IMR-90 (cell line): Measurements from ENCODE around the gene SBF2. TPM values are rescaled to one million over a fixed set of nuclear protein-coding genes. Genes with fewer than 3 reads are reported as not detected.

Source experiments
- ATAC-seq: fragments of 200-7000 bp; cut with Tn5 transposase; 2 replicates; pipeline ENCODE4 v1.9.1; 2020; ENCODE audit warnings: low read depth, mild to moderate bottlenecking, moderate library complexity
- BruUV-seq: library from RNA; stranded (reverse); fragments of 400-500 nt; replicated peaks from 2 replicates; lab custom pipeline; 2021; lab: Mats Ljungman, UMichigan
- CTCF ChIA-PET: fragments of 300-600 bp; formaldehyde crosslinking; extraction: SDS; loops from one replicate; lab custom pipeline; 2021; ENCODE audit warnings: antibody characterized with exemption; lab: Yijun Ruan, JAX
- POLR2A ChIA-PET: fragments of 300-600 bp; sonication (Branson Sonifier 250); formaldehyde crosslinking; loops from one replicate; lab custom pipeline; 2022; ENCODE audit warnings: antibody characterized with exemption; ENCODE audit not compliant: unreplicated experiment; lab: Charles Lee
- DNase-seq: peaks from one replicate; pipeline ENCODE4 v3.0.0; 2013
- H2AFZ ChIP-seq: replicated peaks from 2 replicates; pipeline ENCODE3; 2013; ENCODE audit warnings: low read length, mild to moderate bottlenecking; ENCODE audit not compliant: poor library complexity
- H2AK5ac ChIP-seq: 2 replicates; pipeline ENCODE4 v1.6.1; 2013; ENCODE audit warnings: low read depth, low read length, inconsistent platforms
- H2AK9ac ChIP-seq: replicated peaks from 2 replicates; pipeline ENCODE3; 2013; ENCODE audit warnings: mild to moderate bottlenecking, low read depth, low read length, moderate library complexity; ENCODE audit not compliant: poor library complexity
- H2BK120ac ChIP-seq: 2 replicates; pipeline ENCODE4 v1.6.1; 2013; ENCODE audit warnings: low read depth, low read length, inconsistent platforms
- H2BK15ac ChIP-seq: 3 replicates; pipeline ENCODE4 v1.6.1; 2013; ENCODE audit warnings: low read depth, low read length, inconsistent platforms
- H2BK20ac ChIP-seq: 2 replicates; pipeline ENCODE4 v1.6.1; 2013; ENCODE audit warnings: low read depth, mild to moderate bottlenecking, inconsistent platforms, low read length, moderate library complexity
- H2BK5ac ChIP-seq: 2 replicates; pipeline ENCODE4 v1.6.1; 2013; ENCODE audit warnings: mild to moderate bottlenecking, low read depth, low read length, inconsistent platforms; ENCODE audit not compliant: poor library complexity, severe bottlenecking
- H3K14ac ChIP-seq: replicated peaks from 2 replicates; pipeline ENCODE4 v1.6.1; 2013; ENCODE audit warnings: low read depth, low read length, inconsistent platforms
- H3K18ac ChIP-seq: 2 replicates; pipeline ENCODE4 v1.6.1; 2013; ENCODE audit warnings: low read depth, low read length, control low read depth
- H3K23ac ChIP-seq: 2 replicates; pipeline ENCODE4 v1.6.1; 2013; ENCODE audit warnings: low read depth, low read length, inconsistent platforms
- H3K27ac ChIP-seq: 2 replicates; pipeline ENCODE4 v1.5.1; 2013; ENCODE audit warnings: mild to moderate bottlenecking, control low read depth, low read length; ENCODE audit not compliant: insufficient read depth
- H3K27me3 ChIP-seq: 2 replicates; pipeline ENCODE4 v1.6.1; 2013; ENCODE audit warnings: low read length; ENCODE audit not compliant: control insufficient read depth, insufficient read depth
- H3K36me3 ChIP-seq: 2 replicates; pipeline ENCODE4 v1.6.1; 2013; ENCODE audit warnings: low read length, mixed read lengths; ENCODE audit not compliant: control insufficient read depth, insufficient read depth
- H3K4ac ChIP-seq: 2 replicates; pipeline ENCODE4 v1.6.1; 2013; ENCODE audit warnings: low read depth, low read length, inconsistent platforms
- H3K4me1 ChIP-seq: 2 replicates; pipeline ENCODE4 v1.6.1; 2013; ENCODE audit warnings: low read length, mixed read lengths; ENCODE audit not compliant: control insufficient read depth, insufficient read depth
- H3K4me2 ChIP-seq: 2 replicates; pipeline ENCODE4 v1.6.1; 2013; ENCODE audit warnings: low read depth, mild to moderate bottlenecking, control low read depth, low read length, moderate library complexity
- H3K4me3 ChIP-seq: 2 replicates; pipeline ENCODE4 v1.5.1; 2013; ENCODE audit warnings: low read depth, mild to moderate bottlenecking, control low read depth, low read length, moderate library complexity; ENCODE audit not compliant: insufficient read depth
- H3K56ac ChIP-seq: 2 replicates; pipeline ENCODE4 v1.6.1; 2013; ENCODE audit warnings: low read length, inconsistent platforms; ENCODE audit not compliant: insufficient read depth; ENCODE audit errors: extremely low read depth
- H3K79me1 ChIP-seq, 2 experiments: 2 replicates each; pipeline ENCODE4 v1.6.1; 2013; ENCODE audit warnings: low read length in 2 of 2, inconsistent platforms in 1 of 2, low read depth in 1 of 2
- H3K9ac ChIP-seq: 2 replicates; pipeline ENCODE4 v1.6.1; 2013; ENCODE audit warnings: low read depth, low read length, control low read depth
- H3K9me1 ChIP-seq: 2 replicates; pipeline ENCODE4 v1.6.1; 2013; ENCODE audit warnings: low read length, inconsistent platforms; ENCODE audit not compliant: insufficient read depth
- H3K9me3 ChIP-seq: 2 replicates; pipeline ENCODE4 v1.6.1; 2013; ENCODE audit warnings: low read length; ENCODE audit not compliant: control insufficient read depth, insufficient read depth
- H4K20me1 ChIP-seq: 2 replicates; pipeline ENCODE4 v1.6.1; 2013; ENCODE audit warnings: low read length, inconsistent platforms; ENCODE audit not compliant: insufficient read depth
- H4K5ac ChIP-seq: 2 replicates; pipeline ENCODE4 v1.6.1; 2013; ENCODE audit warnings: mild to moderate bottlenecking, low read depth, low read length, control low read depth
- H4K8ac ChIP-seq, 2 experiments: 2 replicates each; pipeline ENCODE4 v1.6.1; 2013; ENCODE audit warnings: low read depth in 2 of 2, low read length in 2 of 2, control low read depth in 1 of 2, inconsistent platforms in 1 of 2
- H4K91ac ChIP-seq: 2 replicates; pipeline ENCODE4 v1.6.1; 2013; ENCODE audit warnings: low read depth, low read length, inconsistent platforms; ENCODE audit not compliant: insufficient read depth
- BHLHE40 ChIP-seq: fragments of 150-350 bp; IDR thresholded peaks from 2 replicates; pipeline ENCODE4 v1.6.1; 2016; ENCODE audit warnings: mild to moderate bottlenecking, low read depth, low read length
- CHD1 ChIP-seq: IDR thresholded peaks from 2 replicates; pipeline ENCODE4 v1.6.1; 2012; ENCODE audit warnings: low read depth, low read length, improper control_type of control experiment
- MAFK ChIP-seq: IDR thresholded peaks from 2 replicates; pipeline ENCODE4 v1.6.1; 2012; ENCODE audit warnings: low read depth, low read length, improper control_type of control experiment
- MAZ ChIP-seq: IDR thresholded peaks from 2 replicates; pipeline ENCODE4 v1.6.1; 2012; ENCODE audit warnings: low read depth, mild to moderate bottlenecking, low read length, improper control_type of control experiment, moderate library complexity, borderline replicate concordance
- NFE2L2 ChIP-seq: fragments of 150-350 bp; IDR thresholded peaks from 2 replicates; pipeline ENCODE4 v1.6.1; 2016; ENCODE audit warnings: low read depth, mild to moderate bottlenecking, low read length
- RAD21 ChIP-seq: IDR thresholded peaks from 2 replicates; pipeline ENCODE4 v1.6.1; 2012; ENCODE audit warnings: low read length, improper control_type of control experiment
- WGBS, 2 experiments: methylation state at CpG; one replicate each; pipeline versions ENCODE4 v1.1.5 to v1.1.7; 2013; ENCODE audit warnings: missing lambda C conversion rate in 2 of 2; ENCODE audit not compliant: insufficient read length in 1 of 2; ENCODE audit errors: extremely low coverage in 2 of 2; 5-methylcytosine and 5-hydroxymethylcytosine counted together
- dilution Hi-C: fragments of 300-500 bp; cut with HindIII; formaldehyde crosslinking; loops from one replicate; pipeline ENCODE4 v1.14.3; 2018; ENCODE audit warnings: low sequenced_read_pairs; ENCODE audit not compliant: unreplicated experiment
- in situ Hi-C: fragments of 300-500 bp; cut with MboI; formaldehyde crosslinking; loops from 3 replicates; pipeline ENCODE4 v1.14.3; 2019; ENCODE audit warnings: low sequenced_read_pairs, inconsistent platforms, mixed read lengths
- intact Hi-C: fragments of 100-400 bp; cut with micrococcal nuclease; formaldehyde crosslinking; loops from 2 replicates; pipeline ENCODE4 v1.10.0; 2022
- polyA plus RNA-seq, 3 experiments: library from polyadenylated mRNA; depleted of rRNA; stranded (reverse); fragments of >200 nt; gene quantifications; 2 replicates each; pipeline ENCODE4 v1.2.3, GENCODE V29; 2012; ENCODE audit warnings: low replicate concordance in 1 of 3
- total RNA-seq: library from RNA; depleted of rRNA; stranded (reverse); fragments of >200 nt; gene quantifications from 2 replicates; pipeline ENCODE4 v1.2.3, GENCODE V29; 2012
- TF ChIP-seq, protein P1 (sequence below): fragments of 150-350 bp; IDR thresholded peaks from 2 replicates; pipeline ENCODE4 v1.6.1; 2016; ENCODE audit warnings: low read depth, mild to moderate bottlenecking, low read length, moderate library complexity, borderline replicate concordance
- TF ChIP-seq, protein P2 (sequence below): conservative IDR thresholded peaks from 2 replicates; pipeline ENCODE4 v1.5.1; 2012; ENCODE audit warnings: mild to moderate bottlenecking, low read depth, low read length, improper control_type of control experiment

The SBF2 gene
- total and polyA plus RNA-seq, 2 of the 4 experiments (the other 2 are of a cell fraction) = 23.8 to 51.8 TPM

DNA sequence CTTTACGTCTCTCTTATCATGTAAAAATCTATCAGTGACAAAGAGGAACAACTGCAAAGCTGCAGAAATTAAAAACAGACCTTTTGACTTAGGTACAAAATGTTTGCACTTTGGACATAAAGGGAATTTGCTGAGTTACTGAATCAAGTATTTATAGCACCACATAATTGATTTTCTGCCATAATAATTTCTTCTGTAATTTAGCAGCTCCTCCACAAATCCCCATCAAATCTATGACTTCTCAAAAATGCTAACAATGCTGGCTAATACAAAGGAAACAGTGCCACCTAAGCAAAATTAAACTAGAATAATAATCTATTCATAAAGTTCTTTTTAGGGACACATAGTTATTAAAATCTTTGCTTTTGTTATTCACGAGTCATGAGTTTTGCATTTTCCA lies 415.1 kb downstream of the SBF2 start:
- Histone ChIP-seq H4K20me1 (no peaks in the 10 kb centered on the region), H3K79me1 (peaks cover 3 to 4% of the 10 kb centered on the region in 2 experiments; a peak in 1 of 4 replicates), H2BK5ac (no peak overlapping the region), H3K14ac (no peak overlapping the region), H2BK120ac (no peak overlapping the region), H3K36me3 (no peaks in the 10 kb centered on the region; the same call in 1 of the 2 replicates), H4K8ac (no peak overlapping the region), H2BK20ac (no peak overlapping the region), H3K4ac (no peak overlapping the region), H3K4me1 (peaks cover 5% of the 10 kb centered on the region), H3K18ac (no peak overlapping the region), H3K9ac (no peak overlapping the region), H2BK15ac (no peak overlapping the region), H2AK5ac (no peak overlapping the region), H2AK9ac (no peak overlapping the region), H2AFZ (no peak overlapping the region), H3K56ac (no peak overlapping the region), H4K5ac (no peak overlapping the region), H3K4me3 (no peak overlapping the region), H4K91ac (no peak overlapping the region), H3K4me2 (no peak overlapping the region), H3K27ac (no peak overlapping the region), H3K9me3 (peaks cover 3% of the 10 kb centered on the region; the same call in 1 of the 2 replicates), H3K27me3 (no peaks in the 10 kb centered on the region), H3K9me1 (no peaks in the 10 kb centered on the region), H3K23ac (no peak overlapping the region)
- in situ Hi-C loops (no loop called here), dilution Hi-C loops (no loop called here), intact Hi-C loops (no loop called here)
- no TSS peak for BruUV-seq
- no peak for DNase-seq
- ATAC-seq = no peak
- no CpG with 5 or more reads among the region's 2 CpGs for WGBS, 2 experiments
- TF ChIP-seq MAFK = no peak
- no peak for TF ChIP-seq NFE2L2
- no peak for TF ChIP-seq CHD1
- no peak for TF ChIP-seq RAD21
- no peak for TF ChIP-seq MAZ
- TF ChIP-seq, protein P1, sequence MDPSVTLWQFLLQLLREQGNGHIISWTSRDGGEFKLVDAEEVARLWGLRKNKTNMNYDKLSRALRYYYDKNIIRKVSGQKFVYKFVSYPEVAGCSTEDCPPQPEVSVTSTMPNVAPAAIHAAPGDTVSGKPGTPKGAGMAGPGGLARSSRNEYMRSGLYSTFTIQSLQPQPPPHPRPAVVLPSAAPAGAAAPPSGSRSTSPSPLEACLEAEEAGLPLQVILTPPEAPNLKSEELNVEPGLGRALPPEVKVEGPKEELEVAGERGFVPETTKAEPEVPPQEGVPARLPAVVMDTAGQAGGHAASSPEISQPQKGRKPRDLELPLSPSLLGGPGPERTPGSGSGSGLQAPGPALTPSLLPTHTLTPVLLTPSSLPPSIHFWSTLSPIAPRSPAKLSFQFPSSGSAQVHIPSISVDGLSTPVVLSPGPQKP = no peak
- TF ChIP-seq BHLHE40 = no peak
- TF ChIP-seq, protein P2, sequence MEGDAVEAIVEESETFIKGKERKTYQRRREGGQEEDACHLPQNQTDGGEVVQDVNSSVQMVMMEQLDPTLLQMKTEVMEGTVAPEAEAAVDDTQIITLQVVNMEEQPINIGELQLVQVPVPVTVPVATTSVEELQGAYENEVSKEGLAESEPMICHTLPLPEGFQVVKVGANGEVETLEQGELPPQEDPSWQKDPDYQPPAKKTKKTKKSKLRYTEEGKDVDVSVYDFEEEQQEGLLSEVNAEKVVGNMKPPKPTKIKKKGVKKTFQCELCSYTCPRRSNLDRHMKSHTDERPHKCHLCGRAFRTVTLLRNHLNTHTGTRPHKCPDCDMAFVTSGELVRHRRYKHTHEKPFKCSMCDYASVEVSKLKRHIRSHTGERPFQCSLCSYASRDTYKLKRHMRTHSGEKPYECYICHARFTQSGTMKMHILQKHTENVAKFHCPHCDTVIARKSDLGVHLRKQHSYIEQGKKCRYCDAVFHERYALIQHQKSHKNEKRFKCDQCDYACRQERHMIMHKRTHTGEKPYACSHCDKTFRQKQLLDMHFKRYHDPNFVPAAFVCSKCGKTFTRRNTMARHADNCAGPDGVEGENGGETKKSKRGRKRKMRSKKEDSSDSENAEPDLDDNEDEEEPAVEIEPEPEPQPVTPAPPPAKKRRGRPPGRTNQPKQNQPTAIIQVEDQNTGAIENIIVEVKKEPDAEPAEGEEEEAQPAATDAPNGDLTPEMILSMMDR = no peak
- ChIA-PET CTCF (interaction anchor here (0.7 kb wide), 1 partner anchor 1029 kb away, joined by 3 read pairs; no protein-coding TSS in a partner anchor), POLR2A (no interaction called here)
